ENCODE results near the gene FAM83F. TPM values are rescaled to one million over a fixed set of nuclear protein-coding genes. Genes with fewer than 3 reads are reported as not detected.
A peak's percentile ranks its signal among the peaks of the same experiment; 100 is the strongest.

FAM83F gene
- total and polyA plus RNA-seq, 7 donors = under 0.01 to 19.5 (median 0.71) TPM

DNA sequence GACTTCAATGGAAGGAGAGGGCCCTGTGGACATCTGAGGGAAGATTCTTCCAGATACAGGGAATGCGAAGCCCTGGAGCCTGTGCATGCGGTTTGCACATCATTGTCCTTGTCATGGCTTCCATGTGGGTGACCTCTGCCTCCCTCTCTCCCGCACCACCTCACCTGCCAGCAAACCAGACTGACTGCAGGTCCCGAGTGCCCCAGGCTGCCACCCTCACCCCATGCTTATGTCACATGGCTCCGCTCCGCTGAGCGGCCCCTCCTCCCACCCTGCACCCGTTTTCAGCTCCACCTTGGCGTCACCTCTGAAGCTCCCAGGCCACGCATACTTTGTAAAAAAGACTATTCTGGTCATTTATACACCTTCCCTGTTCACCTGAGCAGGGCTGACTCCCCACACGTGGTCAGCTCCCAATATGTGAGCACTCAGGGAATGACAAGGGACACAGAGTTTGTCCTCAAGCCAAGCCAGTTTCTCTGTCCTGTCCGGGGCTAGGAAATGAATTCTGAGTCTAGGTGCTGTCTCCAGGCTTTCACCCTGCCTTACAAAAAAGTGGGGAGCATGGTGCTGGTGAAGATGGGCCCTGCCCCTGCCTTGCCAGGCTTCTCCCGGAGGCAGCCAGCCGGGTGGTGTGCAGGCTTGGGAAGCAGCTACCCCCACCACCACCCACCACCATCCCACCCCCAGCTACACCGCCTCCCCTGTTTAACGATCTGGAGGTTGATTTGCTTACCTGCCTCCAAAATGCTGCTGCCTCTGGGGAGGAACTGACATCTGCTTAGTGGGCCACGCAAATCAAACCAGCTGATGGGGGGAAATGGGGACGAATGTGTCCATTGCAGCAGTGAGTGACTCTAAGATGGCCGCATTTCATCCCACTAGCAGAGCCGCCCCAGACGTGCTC, 32.7 kb downstream of the FAM83F start:
- Histone ChIP-seq H3K4me3 (no peak overlapping the region), H3K9me3 (no peaks in the 10 kb centered on the region), H3K36me3 (no peaks in the 10 kb centered on the region), H3K27me3 (peaks cover 0 to 10% (median 0%) of the 10 kb centered on the region in 3 donors), H3K4me1 (no peaks in the 10 kb centered on the region), H3K27ac (no peak overlapping the region)
- 87 to 90% methylated on average over 21 of the region's 21 CpGs for WGBS, 2 donors
- TF ChIP-seq EP300 (IDR thresholded peaks at IDR 0.05) (no peak), POLR2A (IDR thresholded peaks at IDR 0.05) (no peak), POLR2AphosphoS5 (IDR thresholded peaks at IDR 0.05) (no peak)
- TF ChIP-seq, protein P1, sequence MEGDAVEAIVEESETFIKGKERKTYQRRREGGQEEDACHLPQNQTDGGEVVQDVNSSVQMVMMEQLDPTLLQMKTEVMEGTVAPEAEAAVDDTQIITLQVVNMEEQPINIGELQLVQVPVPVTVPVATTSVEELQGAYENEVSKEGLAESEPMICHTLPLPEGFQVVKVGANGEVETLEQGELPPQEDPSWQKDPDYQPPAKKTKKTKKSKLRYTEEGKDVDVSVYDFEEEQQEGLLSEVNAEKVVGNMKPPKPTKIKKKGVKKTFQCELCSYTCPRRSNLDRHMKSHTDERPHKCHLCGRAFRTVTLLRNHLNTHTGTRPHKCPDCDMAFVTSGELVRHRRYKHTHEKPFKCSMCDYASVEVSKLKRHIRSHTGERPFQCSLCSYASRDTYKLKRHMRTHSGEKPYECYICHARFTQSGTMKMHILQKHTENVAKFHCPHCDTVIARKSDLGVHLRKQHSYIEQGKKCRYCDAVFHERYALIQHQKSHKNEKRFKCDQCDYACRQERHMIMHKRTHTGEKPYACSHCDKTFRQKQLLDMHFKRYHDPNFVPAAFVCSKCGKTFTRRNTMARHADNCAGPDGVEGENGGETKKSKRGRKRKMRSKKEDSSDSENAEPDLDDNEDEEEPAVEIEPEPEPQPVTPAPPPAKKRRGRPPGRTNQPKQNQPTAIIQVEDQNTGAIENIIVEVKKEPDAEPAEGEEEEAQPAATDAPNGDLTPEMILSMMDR (IDR thresholded peaks at IDR 0.05) = no peak
- intact Hi-C loops (cut with DNase I) = no loop called here
- DNase-seq = no peak

DNA sequence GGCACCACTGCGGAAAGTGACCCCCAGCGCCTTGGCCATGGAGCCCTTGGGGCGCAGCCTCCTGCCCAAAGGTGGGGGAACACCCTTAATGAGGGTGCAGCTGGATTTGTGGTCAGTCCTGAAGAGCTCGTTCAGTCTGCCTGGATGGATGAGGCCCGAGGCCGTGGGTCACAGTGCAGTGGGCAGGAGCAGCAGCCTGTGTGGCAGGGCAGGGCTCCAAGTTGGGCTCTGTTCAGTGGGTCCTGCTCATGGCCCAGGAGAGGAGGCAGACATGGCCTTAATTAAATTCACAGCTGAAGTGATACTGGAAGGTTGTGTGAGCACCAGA, 33.3 kb downstream of the FAM83F start:
- DNase-seq = no peak
- H3K9me3 ChIP-seq = no peaks in the 10 kb centered on the region
- no peaks in the 10 kb centered on the region for H3K36me3 ChIP-seq
- intact Hi-C loops (cut with DNase I) = no loop called here
- WGBS, 2 donors = 89 to 92% methylated on average over 6 of the region's 6 CpGs
- no peak overlapping the region for H3K4me3 ChIP-seq
- no peak for TF ChIP-seq POLR2A (IDR thresholded peaks at IDR 0.05)
- no peak for TF ChIP-seq POLR2AphosphoS5 (IDR thresholded peaks at IDR 0.05)
- TF ChIP-seq EP300 (IDR thresholded peaks at IDR 0.05) = no peak
- TF ChIP-seq, protein P1 (IDR thresholded peaks at IDR 0.05) = no peak
- H3K27ac ChIP-seq = no peak overlapping the region
- H3K27me3 ChIP-seq = peaks cover 0 to 10% (median 0%) of the 10 kb centered on the region in 3 donors
- no peaks in the 10 kb centered on the region for H3K4me1 ChIP-seq

DNA sequence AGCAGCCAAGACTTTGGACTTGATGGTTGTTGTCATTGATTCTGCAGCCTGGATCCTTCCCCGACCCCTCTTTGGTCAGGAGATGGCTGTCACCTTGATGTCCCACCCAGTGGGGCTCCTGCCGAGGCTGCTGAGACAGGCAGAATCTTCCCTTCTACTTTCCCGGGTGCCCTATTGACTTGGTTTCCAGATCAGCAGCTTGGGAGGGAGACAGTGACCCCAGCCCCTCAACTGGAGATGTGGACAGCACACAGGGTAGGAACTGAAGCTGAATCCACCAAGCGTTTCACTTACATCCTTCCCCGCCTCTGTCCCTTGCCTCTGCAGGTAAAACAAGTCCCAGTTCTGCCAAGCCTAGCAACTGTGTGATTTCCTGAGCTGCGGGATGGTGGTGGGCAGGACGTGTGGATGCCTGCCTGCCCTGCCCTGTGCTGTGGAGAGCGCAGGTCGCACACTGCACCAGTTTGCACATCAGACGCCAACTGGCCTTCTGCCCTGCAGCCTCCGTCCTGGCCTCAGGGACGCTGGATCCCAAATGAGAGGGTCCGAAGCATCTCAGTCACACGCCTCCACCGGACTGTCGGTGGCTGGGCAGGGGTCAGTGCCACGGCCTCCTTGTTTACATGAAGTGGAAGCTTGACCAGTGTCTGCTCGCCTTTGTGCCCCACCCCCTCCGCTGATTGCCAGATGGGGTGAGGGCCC, 34.6 kb downstream of the FAM83F start:
- Histone ChIP-seq H3K4me1 (no peaks in the 10 kb centered on the region), H3K4me3 (no peak overlapping the region), H3K27ac (no peak overlapping the region), H3K27me3 (no peaks in the 10 kb centered on the region), H3K36me3 (no peaks in the 10 kb centered on the region), H3K9me3 (no peaks in the 10 kb centered on the region)
- 91 to 93% methylated on average over 19 of the region's 19 CpGs for WGBS, 2 donors
- DNase-seq = no peak
- TF ChIP-seq POLR2AphosphoS5 (IDR thresholded peaks at IDR 0.05) = no peak
- TF ChIP-seq POLR2A (IDR thresholded peaks at IDR 0.05) = no peak
- TF ChIP-seq EP300 (IDR thresholded peaks at IDR 0.05) = no peak
- TF ChIP-seq, protein P1 (IDR thresholded peaks at IDR 0.05) = no peak
- intact Hi-C loops (cut with DNase I) = no loop called here

DNA sequence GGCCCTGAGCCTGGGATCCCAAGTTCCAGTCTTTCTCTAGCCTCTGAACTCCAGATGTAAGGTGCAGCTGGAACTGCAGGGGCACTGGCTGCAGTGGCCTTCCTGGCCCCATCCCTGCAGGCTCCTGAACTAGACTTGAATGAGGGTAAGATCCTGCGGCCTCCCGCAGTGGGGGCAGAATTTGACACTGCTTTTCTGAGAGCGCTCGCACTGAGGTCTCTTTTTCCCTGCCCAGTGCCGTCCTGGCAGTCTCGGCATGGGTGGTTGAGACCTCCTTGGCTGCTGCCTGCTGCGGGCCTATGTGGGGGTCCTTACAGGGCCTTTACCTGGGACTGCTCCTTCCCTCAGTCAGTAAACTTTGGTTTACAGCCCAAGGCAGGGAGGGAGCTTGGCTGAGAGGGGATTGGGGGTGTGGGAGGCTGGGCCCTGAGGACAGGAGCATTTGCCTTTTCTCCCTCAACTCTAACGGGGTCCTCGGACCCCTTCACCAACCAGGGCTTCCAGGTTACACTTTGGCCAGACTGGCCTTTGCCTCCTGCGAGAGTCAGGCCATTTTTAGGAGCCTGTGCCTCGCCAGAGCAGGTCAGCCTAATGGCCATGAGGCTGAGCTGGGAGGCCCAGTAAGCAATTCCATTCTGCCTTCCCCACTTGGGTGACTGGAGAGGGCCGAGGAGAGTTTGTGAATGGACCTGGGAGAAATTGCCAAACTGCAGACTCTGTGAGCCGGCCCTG, 35.4 kb downstream of the FAM83F start:
- H3K9me3 ChIP-seq = no peaks in the 10 kb centered on the region
- no peak overlapping the region for H3K4me3 ChIP-seq
- no peak overlapping the region for H3K27ac ChIP-seq
- no peak for TF ChIP-seq EP300 (IDR thresholded peaks at IDR 0.05)
- 93 to 95% methylated on average over 13 of the region's 13 CpGs for WGBS, 2 donors
- H3K27me3 ChIP-seq = no peaks in the 10 kb centered on the region
- no peaks in the 10 kb centered on the region for H3K4me1 ChIP-seq
- intact Hi-C loops (cut with DNase I) = no loop called here
- no peaks in the 10 kb centered on the region for H3K36me3 ChIP-seq
- DNase-seq = no peak

DNA sequence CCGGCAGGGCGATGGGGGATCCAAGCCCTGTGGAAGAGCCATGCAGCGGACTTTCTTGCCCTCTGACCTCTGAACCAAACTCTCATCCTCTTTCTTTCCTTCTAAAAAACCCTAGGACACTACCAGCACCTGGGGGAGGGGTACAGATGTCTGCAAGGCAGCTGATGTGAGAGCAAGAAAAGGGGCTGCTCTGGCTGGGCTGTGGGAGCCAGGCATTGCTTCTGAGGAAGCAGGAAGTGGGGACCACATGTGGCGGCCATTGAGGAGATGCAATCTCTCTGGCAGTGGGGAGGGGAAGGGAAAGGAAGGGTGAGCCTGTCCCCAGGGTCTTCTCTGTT, 36.0 kb downstream of the FAM83F start:
- peak; percentile 32 for DNase-seq

More for the DNA sequence above, 36.0 kb downstream of the FAM83F start:
- 82 to 87% methylated on average over 4 of the region's 4 CpGs for WGBS, 2 donors
- no peaks in the 10 kb centered on the region for H3K9me3 ChIP-seq
- H3K27me3 ChIP-seq = no peaks in the 10 kb centered on the region
- TF ChIP-seq EP300 (IDR thresholded peaks at IDR 0.05) (no peak), POLR2A (IDR thresholded peaks at IDR 0.05) (no peak), POLR2AphosphoS5 (IDR thresholded peaks at IDR 0.05) (no peak)
- TF ChIP-seq, protein P1 (IDR thresholded peaks at IDR 0.05) = no peak
- intact Hi-C loops (cut with DNase I) = no loop called here
- no peak overlapping the region for H3K27ac ChIP-seq
- no peak overlapping the region for H3K4me3 ChIP-seq
- H3K4me1 ChIP-seq = no peaks in the 10 kb centered on the region
- no peaks in the 10 kb centered on the region for H3K36me3 ChIP-seq

All from sigmoid colon (tissue), 7 donors.